DMS153 treated with DMSO at 0.1 percent for 48 hours (cell line): ENCODE results near the gene HTR3A.

ENCODE experiments used
- DNase-seq: peaks from one replicate; lab custom pipeline; 2025; ENCODE audit not compliant: unreplicated experiment; lab: John Stamatoyannopoulos, UW

Gene HTR3A

GRCh38 chr11:114016986-114017385 is 42.1 kb downstream of the HTR3A start:
- no peak for DNase-seq

DNA sequence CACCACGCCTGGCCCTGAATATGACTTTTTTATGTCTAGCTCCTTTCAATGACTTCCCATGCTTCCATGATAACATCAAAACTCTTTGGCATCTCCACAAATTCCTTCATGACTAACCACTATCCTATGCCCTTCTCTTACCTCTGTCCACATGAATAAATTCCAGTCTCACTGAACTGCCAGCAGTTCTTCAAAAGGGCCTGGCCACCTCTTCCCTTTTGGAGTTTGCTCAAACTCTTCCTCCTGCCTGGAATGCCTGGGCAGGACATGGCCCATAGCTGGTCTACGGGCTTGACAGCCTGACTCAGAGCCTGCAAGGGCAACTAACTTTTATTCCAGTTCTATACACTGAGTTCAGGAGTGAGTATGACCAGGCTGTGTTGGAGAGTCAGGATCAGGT is 42.8 kb downstream of the HTR3A start:
- no peak for DNase-seq

DNA sequence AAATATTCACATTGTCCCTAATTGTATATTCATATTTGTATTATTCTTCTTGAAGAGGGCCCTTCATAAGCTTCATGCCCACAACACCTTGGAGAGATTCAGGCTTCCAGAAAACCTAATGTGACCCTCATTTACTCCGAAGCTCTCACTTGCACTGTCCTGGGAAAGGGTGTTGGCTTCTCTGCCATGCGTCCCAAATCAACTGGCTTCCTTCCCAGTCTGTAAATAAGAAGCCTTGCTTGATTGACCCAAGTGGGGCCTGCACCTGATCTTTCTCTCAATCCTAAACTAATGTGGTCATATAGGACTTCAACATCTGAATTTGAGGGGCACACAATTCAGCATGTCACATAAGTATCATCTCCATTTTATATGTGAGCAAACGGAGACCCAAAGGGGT is 44.1 kb downstream of the HTR3A start:
- DNase-seq = no peak

DNA sequence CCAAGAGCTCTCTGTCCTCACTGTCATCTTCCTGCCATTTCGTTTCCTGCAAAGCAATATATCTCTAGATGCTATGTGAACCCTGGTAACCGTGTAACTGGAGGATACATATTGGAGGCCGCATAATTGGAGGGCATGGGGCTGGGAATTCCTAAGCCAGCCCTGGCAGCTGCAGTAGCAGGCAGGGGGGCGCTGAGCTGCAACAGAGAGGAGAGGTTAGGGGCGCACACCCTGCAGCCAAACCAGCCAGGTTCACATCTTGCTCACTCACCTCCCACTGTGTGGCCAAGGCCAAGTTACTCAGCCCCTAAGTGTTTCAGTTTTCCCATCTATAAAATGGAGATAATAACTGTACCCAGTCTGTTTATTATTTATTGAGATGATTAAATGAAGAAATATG is 44.7 kb downstream of the HTR3A start:
- no peak for DNase-seq

DNA sequence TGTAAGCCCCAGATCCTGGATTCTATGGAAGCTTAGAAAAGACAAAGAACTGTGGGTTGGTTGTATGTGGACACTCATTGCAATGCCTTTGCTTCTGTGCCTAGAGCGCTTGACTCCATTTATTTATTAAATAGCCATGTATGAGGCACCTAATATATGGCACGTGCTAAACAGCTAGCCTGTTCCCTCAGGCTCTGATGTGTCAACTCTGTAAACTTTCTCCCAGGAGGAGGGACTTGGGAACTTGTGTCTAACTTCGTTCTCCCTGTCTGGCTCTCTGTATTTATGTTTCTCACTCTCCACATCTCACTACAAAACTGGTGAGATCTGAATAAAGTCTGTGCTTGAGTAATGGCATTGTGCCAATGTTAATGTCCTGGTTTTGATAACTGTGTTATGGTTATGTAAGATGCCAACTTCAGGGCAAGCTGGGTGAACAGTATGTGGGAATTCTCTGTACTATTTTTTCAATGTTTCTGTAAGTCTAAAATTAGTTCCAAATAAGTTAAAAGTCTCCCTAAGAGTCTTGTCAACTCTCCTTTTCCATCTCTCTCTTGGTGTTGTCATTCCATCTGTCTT is 50.5 kb downstream of the HTR3A start:
- DNase-seq = no peak

DNA sequence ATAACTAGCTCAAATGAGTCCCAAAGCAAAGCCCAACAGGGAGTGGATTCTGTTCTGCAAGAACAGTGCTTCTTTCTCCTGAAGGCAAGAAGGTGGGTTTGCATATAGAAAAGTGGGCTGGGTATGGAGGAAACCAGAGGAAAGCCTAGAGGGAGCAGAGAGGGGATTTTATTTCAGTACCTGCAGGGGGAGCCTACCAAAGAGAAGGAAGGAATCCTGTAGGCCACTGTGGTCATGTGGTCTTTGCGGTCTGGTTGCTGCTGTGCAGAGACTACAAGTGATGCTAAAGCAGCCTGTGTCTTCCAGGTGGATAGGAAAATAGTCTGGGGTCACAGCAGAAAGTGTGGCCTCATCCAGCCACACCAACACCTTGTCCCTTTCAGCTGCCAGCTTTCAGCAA is 51.4 kb downstream of the HTR3A start:
- no peak for DNase-seq

- no peak for DNase-seq
Observed at GRCh38 chr11:114027391-114027790, 52.5 kb downstream of the HTR3A start.

DNA sequence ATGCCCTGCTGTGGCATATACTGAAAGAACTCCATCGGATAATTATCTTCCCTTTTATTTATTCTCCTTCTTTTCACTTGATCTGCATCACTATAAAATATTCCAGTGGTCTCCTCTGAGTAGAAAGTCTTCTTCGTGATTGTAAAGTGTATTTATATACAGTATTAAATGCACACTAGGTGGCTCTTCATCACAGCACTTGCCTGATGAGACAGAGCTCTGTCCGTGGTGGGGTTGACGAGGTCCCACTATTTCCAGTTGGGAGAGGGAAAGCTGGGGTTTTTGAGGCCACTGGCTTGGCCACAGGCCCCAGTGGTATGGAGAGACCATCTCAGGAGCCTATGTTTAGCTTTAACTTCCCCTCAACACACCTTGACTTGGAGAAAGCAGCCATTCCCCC is 53.0 kb downstream of the HTR3A start:
- DNase-seq = no peak

GRCh38 chr11:114031246-114031966 is 56.5 kb downstream of the HTR3A start:
- no peak for DNase-seq

GRCh38 chr11:114031967-114032320 is 57.0 kb downstream of the HTR3A start:
- no peak for DNase-seq

DNA sequence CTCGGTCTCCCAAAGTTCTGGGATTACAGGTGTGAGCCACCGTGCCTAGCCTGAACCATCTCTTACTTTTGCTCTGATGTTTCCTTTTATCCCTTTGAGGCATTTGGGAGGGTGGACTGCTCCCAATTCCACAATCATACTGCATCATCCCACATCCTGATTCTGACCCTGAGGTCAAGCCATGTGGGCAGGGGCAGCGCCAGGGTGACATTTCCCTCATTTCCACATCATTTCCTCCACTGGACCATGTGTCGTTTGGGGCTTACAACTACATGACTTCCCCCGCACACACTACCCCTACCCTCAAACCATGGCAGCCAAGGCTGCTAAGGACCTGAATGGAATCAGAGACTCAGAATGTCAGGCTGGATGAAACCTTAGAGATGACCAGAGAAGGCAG is 58.2 kb downstream of the HTR3A start:
- no peak for DNase-seq

DNA sequence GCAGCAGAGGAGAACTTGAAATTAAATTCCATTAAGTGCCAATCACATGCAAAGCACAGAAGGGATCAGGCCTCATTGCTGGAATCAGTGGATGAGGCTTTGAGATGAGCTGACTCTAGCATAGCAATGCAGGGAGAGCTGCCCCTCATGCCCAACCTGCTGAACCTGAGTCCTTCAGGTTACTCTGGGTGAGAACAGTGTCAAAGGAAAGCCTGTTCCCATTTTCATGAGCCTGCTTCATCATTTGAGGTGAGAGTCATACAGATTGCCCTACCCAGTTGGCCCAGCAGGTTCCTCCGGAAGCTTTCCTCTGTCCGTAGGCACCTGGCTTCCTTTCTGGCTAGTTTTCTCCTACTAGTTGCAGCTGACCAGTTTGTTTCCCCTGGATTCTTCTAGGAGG is 58.7 kb downstream of the HTR3A start:
- DNase-seq = no peak

GRCh38 chr11:114034956-114035355 is 60.0 kb downstream of the HTR3A start:
- no peak for DNase-seq

DNA sequence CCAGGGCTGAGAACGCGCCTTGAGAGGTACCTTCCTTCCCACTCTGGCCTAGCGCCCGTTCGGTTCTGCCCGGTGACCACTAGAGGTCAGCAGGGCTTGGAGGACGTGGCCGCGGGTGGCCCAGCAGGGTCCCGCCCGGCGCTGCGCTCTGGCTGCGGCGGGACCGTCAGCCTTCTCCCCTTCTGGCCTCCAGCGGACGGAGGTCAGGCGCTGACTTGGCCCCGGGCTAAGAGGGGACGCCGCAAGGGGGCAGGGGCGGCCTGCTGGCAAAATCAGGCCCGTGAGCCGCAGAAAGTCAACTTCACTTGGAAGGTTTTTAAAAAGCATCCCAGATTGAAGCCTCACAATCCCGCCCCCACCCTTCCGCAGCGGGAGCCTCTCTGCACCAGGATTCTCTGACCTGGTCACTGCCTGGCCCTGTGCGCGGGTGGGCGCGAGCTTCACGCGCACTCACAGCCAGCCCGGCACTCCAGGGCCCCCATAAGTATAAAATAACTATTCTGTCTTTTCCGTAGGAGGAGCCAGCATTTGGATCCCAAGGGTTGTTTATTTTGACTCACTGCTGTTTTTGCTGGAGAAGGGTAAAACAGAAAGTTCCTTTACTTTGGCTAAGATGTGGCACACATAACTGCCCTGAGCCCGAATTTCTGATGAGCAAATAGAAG is 61.4 kb downstream of the HTR3A start:
- peak; percentile 49 for DNase-seq

GRCh38 chr11:114036958-114037357 is 62.0 kb downstream of the HTR3A start:
- DNase-seq = no peak

DNA sequence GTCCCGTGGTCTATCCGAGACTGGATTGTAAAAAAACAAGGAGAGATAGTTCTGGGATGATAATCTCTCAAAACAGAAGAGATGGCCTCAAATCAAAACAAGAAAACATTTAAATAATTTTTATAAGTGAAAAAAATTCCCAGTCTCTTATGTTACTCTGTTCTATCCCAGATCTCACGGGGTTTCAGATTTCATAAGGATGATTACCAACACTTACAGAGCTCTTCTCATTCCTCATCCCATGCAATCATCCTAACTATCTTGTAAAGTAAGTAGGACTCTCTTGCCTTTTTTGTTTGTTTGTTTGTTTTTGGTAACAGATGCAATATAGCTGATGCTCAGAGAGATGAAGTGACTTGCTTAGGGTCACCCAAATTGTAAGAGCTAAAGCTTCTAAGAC is 64.6 kb downstream of the HTR3A start:
- DNase-seq = no peak
